GM20431 (cell line): Measurements from ENCODE around the gene ABHD2.

Experiments
- in situ Hi-C: fragments of 300-500 bp; cut with MseI, MboI; formaldehyde crosslinking; loops from one replicate; pipeline ENCODE4 v1.15.0; 2020; ENCODE audit warnings: low sequenced_read_pairs; ENCODE audit not compliant: unreplicated experiment

ABHD2 gene

GRCh38 chr15:89155122-89155521, 66.9 kb downstream of the ABHD2 start:
- in situ Hi-C loops: no loop called here

GRCh38 chr15:89155656-89156055, 67.4 kb downstream of the ABHD2 start:
- in situ Hi-C loops: no loop called here

DNA sequence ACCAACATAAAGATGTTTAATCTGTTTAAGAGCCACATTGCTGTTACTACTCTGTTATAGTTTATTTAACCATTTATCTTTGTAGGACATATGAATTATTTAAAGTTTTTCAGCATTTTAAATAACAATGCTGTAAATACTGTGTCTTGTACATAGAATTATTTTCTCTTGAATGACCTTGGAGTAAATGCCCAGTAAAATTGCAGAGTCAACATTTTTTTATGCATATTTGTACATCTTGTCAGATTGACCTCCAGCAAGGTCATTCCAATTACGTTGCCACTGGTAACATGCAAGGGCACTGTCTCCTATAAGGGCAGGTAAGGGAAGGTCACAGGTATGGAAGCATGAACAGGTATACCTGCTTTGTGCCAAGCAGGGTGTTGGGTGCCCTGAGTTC, 68.8 kb downstream of the ABHD2 start:
- in situ Hi-C loops: no loop called here

- in situ Hi-C loops: no loop called here
Measured at GRCh38 chr15:89157918-89158564, 69.8 kb downstream of the ABHD2 start.

DNA sequence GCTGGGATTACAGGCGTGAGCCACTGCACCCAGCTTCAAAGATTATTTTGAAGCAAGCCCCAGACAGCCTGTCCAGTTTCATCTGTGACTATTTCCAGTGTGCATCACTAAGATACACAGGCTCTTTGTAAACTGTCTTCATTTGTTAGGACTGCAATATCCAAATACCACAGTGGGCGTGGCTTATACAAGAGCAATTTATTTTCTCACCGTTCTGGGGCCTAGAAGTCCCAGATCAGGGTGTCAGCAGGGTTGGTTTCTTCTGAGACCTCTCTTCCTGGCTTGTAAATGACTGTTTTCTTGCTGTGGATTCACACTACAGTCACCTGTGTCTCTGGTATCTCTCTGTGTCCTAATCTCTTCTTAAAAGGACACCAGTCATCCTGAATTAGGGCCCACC, 73.4 kb downstream of the ABHD2 start:
- in situ Hi-C loops: no loop called here

DNA sequence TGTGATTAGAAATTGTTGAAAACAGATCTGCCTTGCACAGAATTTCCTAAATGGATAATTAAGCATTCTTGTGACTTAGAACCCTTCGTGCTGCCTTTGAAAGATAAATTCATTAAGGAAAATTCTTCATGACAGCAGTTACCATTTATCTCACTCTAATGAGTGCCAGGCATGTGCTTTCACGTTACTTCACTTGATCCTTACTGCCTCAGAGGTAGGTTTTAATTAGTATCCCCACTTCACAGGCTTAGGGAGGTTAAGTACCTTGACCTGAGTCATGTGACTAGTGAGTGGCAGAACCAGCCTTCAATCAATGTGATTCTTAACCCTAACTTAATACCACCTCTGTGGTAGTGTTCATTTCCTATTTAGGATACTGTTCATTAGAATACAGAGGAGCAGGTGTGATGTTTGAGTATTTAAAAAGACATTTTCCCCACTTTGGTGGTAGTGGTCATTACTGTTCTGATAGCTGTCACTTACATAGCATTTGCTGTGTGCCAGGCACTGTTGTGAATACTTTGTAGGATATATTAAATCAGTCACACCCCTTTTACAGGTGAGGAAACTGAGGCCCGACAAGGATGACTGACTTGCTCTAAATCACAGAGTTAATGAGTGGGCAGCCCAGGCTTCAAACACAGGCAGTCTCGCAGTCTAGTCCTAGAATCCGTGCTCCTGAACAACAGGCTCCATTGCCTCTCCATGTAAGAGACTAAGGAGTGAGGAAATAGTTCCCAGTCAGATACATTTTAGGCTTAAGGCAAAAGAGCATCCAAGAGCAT, 75.2 kb downstream of the ABHD2 start:
- in situ Hi-C loops: no loop called here

DNA sequence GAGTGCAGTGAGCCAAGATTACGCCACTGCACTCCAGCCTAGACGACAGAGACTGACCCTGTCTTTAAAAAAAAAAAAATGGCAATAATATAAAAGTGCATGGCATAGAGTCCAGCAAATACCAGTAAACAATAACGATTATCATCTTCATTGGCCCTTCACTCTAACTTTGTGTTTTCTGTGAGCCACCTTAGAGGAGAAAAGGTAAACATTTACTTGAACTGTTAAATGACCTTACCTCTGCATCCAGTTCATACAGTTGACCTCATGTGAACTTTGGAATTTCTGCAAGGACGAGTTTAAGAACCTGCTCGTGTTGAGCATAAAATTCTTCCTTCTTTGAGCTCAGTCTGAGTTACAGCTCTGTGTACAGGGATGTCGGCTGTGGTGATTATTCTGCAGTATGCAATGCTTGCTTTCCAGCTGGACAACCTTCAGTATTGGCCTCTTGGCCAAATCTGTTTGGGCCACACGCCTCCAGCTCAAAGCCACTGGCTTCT, 76.5 kb downstream of the ABHD2 start:
- in situ Hi-C loops: no loop called here

- in situ Hi-C loops: no loop called here
Measured at GRCh38 chr15:89165677-89166076, 77.4 kb downstream of the ABHD2 start.

DNA sequence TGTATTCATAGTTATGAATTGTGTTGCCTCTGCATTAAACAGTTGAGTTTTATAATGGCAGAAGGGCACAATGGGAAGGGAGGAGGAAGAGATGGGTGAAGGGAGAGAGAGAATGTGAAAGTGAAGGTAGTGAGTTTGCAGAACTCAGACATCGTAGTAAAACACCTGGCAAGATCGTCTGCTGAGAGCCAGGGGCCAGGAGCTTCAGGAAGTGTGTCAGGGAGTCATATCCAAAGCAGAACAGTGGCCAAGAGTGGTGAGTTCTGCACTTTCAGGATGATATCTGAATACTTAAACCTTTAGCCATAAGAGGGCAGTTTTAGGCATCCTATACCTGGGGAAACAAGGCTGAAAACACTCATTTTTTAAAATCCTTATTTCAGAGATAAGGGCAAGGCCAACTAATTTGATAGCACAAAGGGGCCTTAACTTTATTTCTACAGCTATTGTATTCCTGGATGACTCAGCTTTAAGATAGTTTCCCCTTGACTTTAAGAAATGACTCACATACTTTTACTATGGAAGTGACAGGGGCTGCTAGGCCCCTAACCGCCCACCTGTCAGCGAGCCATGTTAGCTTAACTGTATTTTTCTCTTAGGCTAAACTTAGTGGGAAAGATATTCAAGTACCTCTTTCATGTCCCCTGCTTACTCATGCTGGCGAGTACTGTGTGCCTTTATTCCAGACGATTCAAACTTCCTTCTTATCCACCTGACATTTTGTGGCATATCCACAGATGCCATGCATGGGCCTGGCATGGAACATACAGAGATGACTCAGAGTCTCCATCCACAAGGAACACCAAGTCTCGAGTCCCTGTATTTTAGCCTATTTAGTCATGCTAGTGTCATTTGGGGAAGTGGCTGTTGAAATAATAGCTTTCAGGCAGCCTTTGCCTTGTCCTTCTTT, 79.3 kb downstream of the ABHD2 start:
- in situ Hi-C loops: no loop called here

GRCh38 chr15:89168316-89168833, 80.1 kb downstream of the ABHD2 start:
- in situ Hi-C loops: no loop called here

- in situ Hi-C loops: loop anchor here (10.0 kb wide), 1 partner anchor 116 kb away; no protein-coding TSS in a partner anchor
Measured at GRCh38 chr15:89170364-89170763, 82.1 kb downstream of the ABHD2 start.

DNA sequence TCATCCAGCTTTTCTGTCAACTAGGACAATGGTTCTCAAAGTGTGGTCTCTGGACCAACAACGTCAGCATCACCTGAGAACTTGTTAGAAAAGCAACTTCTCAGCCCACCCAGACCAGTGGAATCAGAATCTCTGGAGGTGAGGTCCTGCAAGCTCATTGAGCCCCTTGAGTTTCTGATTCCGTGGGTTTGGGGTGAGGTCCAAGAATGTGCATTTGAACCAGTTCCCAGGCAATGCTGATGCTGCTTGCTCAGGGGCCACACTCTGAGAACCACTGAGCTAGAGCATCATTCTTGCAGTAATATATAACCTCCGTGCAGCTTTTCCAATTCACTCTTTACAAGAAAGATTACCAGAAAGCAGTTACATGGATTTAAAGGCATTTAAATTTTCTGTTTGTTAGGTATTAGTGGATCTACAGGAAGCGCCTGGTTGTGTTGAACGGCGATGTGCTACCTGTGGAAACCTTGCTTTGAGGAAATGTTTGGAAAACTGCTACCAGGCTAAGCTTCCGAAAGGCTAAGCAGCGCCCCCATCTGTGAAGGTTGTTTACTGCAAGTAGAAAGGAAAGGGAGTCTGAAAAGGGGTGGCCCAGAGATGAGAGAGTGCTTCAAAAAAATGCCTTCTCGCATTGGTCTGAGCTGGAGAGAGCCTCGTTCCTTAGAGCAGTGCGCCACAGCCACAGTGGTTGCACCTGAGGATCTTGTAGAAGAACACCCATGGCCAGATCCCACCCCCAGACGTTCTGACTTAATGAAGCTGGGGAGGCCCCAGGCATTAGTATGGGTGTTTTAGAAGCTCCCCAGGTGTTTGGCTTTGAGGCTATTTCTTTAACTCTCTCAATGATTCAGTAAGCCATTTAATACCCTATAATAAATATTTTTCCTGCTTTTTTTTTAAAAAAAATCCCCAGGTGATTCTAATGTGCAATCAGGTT, 83.1 kb downstream of the ABHD2 start:
- in situ Hi-C loops: loop anchor here (10.0 kb wide), 1 partner anchor 117 kb away; no protein-coding TSS in a partner anchor

GRCh38 chr15:89172921-89173320, 84.7 kb downstream of the ABHD2 start:
- in situ Hi-C loops: loop anchor here (10.0 kb wide), 1 partner anchor 118 kb away; no protein-coding TSS in a partner anchor

DNA sequence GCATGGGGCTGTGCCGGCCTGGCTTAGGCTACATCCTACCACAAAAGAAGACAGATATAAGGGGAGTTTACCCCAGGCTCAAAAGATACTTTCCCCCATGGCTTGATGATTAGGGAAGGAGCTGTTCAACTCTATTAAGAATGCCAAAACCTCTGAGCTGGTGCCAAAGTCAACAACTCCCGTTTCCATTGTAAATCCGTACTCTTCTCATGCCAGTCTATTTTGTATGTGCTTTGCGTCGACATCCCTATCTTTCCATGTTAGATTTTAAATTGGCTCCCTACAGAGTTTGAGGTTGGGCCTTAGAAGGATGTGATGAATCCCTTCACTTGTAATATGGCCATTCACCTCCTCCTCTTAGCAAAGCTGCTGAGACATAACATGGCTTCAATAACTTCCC, 86.2 kb downstream of the ABHD2 start:
- in situ Hi-C loops: loop anchor here (10.0 kb wide), 1 partner anchor 120 kb away; no protein-coding TSS in a partner anchor

- in situ Hi-C loops: loop anchor here (10.0 to 25.0 kb wide), 2 partner anchors 121 to 288 kb away; partner anchors contain the start of gene HAPLN3
Measured at GRCh38 chr15:89175617-89176191, 87.4 kb downstream of the ABHD2 start.

DNA sequence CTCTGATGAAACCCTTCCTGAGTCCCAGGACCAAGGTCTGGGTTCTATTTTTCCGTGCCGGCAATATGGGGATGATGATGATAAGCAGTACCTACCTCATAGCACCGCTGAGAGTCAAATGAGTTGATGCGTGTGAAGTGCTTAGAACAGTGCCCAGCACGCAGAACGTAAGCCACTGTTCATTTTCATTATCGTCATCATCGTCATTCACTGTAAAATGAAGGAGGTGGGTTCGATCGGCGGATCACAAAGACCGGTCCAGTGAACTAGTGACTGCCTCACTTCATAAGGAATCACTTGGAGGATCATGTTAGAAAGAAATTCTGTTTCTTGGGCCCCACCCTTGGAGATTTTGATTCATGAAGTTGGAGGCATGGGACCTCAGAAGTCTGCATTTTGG, 88.9 kb downstream of the ABHD2 start:
- in situ Hi-C loops: loop anchor here (10.0 to 25.0 kb wide), 2 partner anchors 122 to 290 kb away; partner anchors contain the start of gene HAPLN3

DNA sequence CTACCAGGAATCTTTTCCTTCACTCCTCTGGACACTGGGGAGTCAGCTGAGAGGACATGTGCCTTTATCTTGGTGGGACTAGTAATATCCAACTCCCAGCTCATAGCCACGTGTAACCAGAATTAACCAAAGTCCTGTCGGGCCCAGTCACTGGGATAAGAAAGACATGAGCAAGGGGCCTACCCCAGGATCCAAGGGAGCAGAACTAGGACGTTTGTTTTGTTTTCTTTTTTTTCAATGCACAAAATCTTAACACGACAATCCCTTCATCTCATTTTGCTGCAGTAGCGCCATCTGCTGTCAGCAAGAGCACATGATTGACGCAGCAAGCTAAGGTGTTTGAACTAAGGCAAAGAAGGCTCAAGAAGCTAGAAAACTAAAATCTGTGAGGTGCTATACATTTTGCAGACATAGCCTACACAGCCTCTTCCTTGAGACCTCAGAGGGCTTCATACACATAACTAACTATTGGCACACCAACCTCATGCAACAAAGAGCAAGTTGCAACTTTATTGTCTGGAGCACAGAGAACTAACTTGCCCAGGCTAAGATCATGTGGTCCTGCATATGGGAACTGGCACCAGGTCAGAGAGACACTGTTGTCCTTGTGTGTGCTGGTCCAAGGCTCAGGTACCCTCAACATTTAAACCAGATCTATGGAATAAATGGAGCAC, 89.5 kb downstream of the ABHD2 start:
- in situ Hi-C loops: loop anchor here (10.0 to 25.0 kb wide), 2 partner anchors 123 to 290 kb away; partner anchors contain the start of gene HAPLN3
